NOMO-1 treated with dmso at 0.1 percent for 144 hours (cell line): ENCODE data around the gene OR2F1.
"Not testable (repeated sequence)": the region's sequence is repeated elsewhere in the genome, so short reads cannot be mapped to it uniquely, and the experiment has no call there.

ENCODE experiments used
- DNase-seq: peaks from one replicate; lab custom pipeline; 2025; ENCODE audit not compliant: unreplicated experiment; lab: John Stamatoyannopoulos, UW

Gene OR2F1

DNA sequence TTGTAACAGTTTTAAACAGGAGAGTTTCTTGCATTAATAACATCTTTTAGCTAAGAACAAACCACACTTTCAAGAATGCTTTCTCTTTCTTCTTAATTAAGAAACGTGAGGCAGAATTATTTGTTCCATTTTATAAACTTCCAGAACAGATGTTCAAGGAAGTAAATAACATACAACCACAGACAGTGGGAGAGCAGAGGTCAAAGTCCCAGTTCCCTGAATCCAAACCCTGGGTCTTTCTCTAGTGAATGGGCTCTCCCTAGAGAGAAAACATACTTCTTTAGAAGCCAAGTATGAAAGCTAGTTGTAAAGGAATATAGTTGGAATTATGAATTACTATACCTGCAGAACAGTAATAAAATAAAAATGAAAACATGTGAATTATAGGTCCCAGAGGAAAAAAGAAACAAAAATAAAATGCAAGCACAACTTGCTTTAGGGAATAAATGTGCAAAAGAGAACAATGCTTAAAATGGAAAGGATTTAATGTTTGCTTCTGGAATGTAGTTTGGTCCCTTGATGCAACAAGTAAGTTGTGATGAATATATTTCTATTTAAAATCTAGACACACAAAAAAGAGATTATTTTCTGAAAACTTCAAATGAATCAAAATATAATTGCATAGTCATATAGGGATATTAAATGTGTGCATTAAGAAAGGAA is 51.5 kb downstream of the OR2F1 start:
- no peak for DNase-seq

- no peak for DNase-seq
Measured at GRCh38 chr7:144006692-144007042, 52.0 kb downstream of the OR2F1 start.

- no peak for DNase-seq
Measured at GRCh38 chr7:144009361-144009760, 54.7 kb downstream of the OR2F1 start.

DNA sequence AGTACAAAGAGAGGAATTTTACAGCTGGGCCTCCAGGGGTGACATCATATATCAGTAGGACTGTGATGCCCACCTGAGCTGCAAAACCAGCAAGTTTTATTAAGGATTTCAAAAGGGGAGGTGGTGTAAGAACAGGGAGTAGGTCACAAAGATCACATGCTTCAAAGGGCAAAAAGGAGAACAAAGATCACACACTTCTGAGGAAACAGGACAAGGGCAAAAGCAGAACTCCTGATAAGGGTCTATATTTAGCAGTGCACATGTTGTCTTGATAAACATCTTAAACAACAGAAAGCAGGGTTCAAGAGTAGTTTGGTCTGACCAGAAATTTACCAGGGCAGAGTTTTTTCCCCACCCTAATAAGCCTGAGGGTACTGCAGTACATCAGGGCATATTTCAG is 55.4 kb downstream of the OR2F1 start:
- DNase-seq: not testable (repeated sequence)

GRCh38 chr7:144010821-144011220 is 56.2 kb downstream of the OR2F1 start:
- not testable (repeated sequence) for DNase-seq

DNA sequence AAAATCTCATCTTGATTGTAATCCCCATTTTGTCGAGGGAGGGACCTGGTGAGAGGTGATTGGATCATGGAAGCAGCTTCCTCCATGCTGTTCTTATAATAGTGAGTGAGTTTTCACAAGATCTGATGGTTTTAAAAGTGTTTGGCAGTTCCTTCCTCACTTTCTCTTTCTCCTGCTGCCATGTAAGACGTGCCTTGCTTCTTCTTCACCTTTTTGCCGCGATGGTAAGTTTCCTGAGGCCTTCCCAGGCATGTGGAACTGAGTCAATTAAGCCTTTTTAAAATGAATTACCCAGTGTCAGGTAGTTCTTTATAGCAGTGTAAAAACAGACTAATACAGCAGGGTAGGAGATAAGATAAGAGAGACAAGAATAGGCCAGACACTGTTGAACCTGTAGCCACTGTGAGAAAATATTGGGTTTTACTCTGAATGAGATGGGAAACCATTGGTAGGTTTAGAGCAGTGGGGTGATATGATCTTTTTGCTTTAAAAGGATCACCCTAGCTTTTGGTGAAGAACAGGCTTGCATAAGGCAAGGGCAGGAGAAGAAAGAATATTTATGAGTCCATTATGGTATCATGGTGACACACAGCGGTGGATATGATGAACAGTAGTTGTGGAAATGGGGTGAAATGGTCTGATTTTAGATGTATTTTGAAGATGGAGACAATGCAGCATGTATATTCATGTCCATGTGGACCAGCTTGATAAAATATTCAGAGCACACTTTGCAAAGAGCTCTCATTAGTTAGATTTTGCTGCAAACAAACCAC is 57.0 kb downstream of the OR2F1 start:
- no peak for DNase-seq
